ENCODE measurements around the gene AADACL4. TPM values are rescaled to one million over a fixed set of nuclear protein-coding genes. Genes with fewer than 3 reads are reported as not detected.

The AADACL4 gene
- not detected in 2 replicates for total RNA-seq

DNA sequence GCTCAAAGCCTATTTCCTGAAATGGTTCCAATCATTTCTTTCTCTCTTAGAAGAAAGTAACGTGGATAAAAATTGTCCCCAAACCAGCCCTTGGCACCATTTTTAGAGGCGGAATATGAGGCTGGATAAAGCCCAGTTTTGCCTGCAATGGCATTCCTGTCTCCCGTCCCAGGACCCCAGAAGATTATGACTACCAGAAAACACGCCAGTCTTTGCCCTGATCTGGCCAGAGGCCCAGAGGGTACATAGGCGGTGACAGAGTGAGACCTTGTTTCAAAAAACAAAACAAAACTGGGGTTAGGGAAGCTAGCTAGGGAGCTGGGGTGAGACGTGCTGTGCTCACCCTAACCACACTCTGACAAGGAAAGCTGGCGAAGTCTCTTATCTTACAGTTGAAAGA is at the start of gene AADACL4:
Gene AADACL4, plus strand, starts transcription at position 301 of the 400 bp plus-strand sequence. CDS start 462 bp downstream, outside the sequence.

DNA sequence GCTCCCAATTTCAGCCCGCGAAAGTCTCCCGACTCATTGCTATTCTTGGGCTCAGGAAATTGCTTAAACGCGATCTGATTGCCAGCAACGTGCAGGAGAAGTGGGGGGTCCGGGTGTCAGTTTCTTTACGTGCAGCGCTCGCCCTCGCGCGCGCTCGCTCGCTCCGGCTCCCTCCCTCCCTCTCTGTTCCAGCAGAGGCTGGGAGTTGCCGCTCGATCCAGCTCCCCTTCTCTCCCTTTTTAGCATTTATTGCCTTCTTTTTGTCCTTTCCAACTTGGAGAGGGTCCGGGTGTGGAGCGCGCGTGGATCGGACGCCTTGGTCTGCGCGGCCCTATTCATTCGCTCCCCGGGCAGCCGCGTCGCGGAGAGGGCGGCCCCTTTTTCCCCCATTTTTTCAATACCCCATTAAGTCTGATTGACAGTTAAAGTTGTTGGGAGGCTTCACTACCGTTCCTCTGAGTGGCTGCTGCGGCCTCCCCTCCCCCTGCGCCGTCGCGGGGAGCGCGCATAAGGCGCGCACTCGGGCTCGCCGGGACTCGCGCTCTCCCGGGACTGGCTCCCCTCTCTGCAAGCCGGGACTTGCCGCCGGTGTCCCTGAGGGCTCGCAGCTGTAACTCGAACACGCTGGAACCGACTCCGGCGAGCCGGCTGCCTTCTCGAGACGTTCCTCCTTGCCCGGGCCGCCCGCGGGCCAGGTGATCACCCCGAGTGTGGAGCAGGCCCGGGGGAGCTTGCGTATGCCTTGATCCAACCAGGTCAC is 25.8 kb upstream of the AADACL4 start, which contains the start of gene DHRS3:
Gene DHRS3, minus strand, starts transcription at position 310 of the 760 bp plus-strand sequence. CDS start 862 bp downstream, outside the sequence.

DNA sequence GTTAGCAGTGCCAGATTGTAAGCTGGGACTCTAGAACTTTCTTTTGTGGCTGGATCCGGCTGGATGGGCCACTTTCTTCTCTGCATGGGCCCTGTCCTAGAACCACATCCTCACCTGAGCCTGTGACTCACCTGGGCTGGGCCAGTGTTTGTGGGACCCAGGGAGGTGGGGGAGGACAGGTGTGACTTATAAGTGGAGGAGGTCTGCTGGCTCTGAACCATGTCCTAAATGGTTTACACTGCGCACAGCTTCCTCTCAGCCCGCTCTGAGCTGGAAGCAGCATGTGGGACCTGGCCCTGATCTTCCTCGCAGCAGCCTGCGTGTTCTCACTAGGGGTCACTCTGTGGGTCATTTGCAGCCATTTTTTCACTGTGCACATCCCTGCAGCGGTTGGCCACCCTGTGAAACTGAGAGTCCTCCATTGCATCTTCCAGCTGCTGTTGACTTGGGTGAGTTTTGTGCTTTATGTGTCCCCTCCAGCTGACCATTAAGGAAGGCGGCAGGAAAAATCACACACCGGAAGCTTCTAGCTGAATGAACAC is 72.1 kb downstream of the AADACL4 start, which contains the start of gene AADACL3:
Gene AADACL3, plus strand, starts transcription at position 215 of the 542 bp plus-strand sequence. Its CDS starts 67 bp downstream, at position 282.

Small RNAs within 50 kb of the gene (small RNA-seq; reads per million reads assigned to genes)
- not detected for gene AC244670.1 (ENCODE audit: low replicate concordance)

Other genes with a start within 250 kb of the AADACL4 start
- 57.0 and 192 TPM in 2 replicates for gene DHRS3, start 25.9 kb upstream of the AADACL4 start, total RNA-seq
- not detected in 2 replicates for gene AADACL3, start 72.0 kb downstream of the AADACL4 start, total RNA-seq
- not detected in 2 replicates for gene CFAP107, start 102.1 kb downstream of the AADACL4 start, total RNA-seq
- not detected in 2 replicates for gene PRAMEF12, start 129.7 kb downstream of the AADACL4 start, total RNA-seq
- gene PRAMEF1, start 147.3 kb downstream of the AADACL4 start, total RNA-seq: not detected in 2 replicates
- gene PRAMEF11, start 187.3 kb downstream of the AADACL4 start, total RNA-seq: not detected in 2 replicates
- not detected in 2 replicates for gene HNRNPCL1, start 204.6 kb downstream of the AADACL4 start, total RNA-seq
- gene PRAMEF2, start 213.0 kb downstream of the AADACL4 start, total RNA-seq: not detected in 2 replicates
- gene PRAMEF4, start 242.1 kb downstream of the AADACL4 start, total RNA-seq: not detected in 2 replicates

All from placental pericyte (primary cell).